Fibroblast of upper back skin (primary cell): ENCODE data around the gene FOCAD.

Source experiments
- DNase-seq: peaks from one replicate; pipeline ENCODE4 v3.0.0-alpha.2; 2013

Gene FOCAD

DNA sequence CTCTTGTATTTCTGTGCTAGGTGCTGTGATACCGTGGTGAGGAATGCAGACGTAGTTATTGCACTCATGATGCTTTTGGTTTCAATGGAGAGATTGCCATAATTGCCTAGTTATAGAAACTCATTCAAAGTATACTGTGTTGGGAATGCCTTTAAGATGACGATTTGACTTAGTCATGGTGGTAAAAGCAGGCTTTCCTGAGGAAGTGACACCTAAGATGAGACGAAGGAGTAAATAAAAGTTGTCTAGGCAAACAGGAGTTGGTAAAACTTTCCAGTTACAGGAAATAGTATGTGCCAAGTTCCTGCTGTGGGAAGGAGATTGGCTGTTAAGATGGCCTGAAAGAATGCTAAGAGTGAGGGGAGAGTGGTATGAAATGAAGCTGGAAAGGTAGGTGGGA is 48.1 kb downstream of the FOCAD start:
- peak; percentile 36 for DNase-seq

DNA sequence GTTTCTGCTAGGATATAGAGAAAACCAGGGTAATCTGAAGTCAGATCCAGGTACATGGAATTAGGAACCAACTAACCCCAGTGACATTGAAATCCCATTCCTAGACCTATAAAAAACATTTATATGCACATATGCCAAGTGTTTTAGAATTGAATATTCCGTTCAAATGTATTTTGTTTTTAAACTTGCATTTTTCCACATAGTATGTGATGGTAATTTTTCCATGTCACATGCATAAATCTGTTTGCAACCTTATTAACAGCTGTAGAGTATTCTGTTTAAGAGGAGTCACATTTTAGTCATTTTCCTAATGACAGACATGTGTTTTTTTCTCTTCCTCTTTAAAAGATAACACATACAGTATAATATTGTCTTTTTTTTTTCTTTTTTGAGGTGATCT is 50.2 kb downstream of the FOCAD start:
- DNase-seq = no peak

DNA sequence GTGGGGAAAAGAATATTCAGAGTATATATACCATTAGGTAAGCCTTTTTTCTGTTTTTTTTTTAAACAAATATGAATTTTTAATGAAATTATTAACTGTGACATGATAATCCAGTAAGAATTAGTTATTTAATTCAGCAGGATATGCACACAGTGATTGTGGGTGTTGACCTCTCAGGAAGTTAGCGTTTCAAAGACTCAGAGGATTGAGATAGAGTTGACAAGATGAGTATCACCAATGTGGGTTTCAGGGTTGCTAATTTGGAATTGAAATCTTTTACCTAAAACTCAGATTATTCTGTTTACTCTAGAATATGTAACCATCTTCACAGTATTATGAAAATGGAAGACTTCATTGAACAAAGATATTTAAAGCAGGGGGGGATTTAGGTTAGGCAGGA is 56.2 kb downstream of the FOCAD start:
- DNase-seq = no peak

DNA sequence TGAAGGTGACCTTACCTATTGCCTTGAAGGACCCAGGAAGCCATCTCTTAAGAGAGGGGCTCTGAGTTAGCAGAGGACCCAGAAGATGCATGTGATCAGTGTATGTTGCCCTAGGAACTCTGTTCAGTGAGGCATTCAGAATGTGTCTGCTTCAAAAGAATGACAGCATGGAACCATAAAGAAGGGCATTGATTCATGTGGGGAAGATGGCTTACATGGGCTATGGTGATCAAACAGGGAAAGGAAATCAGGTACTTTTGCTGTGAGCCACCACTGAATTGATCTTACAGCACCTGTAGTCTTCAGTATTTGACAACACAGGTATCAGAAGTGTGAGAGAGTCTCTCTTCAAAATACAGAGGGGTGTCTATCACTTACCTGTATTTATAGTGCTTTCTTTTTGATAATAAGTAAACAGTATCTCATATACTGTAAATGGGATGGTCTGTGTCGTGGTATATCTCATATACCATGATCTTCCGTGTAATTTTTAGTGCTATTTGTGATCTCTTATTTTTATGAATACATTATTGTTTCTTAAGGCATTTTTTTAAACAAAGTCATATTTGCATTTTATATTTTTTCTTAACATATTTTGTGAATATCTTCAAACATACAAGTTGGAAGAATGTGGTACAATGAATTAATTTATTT is 57.0 kb downstream of the FOCAD start:
- no peak for DNase-seq

DNA sequence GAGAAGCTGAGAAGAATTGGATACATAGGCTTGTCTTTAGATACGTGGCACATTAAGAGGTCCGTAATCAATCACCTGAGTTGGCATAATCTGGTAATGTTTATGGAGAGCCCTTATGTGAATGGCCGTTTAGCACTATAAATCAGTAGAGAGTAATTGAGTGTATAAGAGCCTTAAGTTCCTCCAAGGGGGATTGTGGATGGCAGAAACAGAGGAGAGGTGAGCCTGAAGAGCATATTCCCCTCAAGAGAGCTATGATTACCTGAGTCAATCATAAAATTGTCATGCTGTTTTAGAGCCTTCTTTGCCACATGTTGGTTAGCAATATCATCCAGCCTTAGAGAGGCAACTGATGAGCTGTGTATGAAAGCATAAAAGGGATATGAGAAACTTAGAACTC is 58.8 kb downstream of the FOCAD start:
- DNase-seq = no peak

DNA sequence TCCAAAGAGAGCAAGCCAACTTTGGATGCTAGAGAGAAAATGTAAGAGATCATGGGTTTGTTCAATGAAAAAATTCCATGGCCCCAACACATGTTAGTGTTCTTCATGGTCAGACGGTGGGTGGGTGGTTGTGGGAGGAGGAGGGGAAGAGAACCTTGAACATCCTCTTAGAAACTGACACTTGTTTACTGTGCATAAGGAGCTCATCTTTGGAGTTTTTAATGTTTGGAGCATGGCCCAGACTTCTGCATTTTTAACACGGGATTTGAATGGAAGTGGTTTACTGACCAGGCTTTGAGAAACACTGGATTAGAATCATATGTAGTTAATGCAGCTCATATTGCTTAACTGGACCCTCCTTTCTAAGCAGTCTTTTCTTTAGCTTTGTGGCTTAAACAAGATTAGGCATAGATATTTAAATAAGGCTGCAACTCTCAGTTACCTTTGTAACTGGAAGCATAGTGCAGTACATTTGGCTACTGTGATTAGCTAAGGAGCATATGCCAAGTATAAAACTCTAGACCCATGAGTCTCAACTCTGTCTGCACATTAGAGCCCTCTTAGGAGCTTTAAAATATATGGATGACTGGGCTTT is 60.1 kb downstream of the FOCAD start:
- DNase-seq = no peak

DNA sequence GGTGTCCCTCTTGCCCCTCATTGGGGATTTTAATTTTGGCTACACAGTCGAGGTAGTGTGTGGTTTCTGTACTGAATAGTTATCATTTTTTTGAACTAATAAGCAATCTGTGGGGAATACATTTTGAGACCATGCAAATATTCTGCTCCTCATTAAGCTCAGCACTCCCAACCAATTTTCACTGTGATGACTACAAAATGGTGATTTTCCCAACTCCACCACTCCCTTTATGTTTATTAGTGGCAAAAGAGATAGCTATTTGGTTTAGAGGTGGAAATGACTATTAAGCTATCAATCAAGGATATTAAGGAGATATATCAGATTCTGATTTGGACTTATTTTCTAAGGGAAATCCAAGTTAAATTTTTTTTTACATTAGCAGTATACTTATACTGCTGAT is 62.9 kb downstream of the FOCAD start:
- peak; percentile 7 for DNase-seq

DNA sequence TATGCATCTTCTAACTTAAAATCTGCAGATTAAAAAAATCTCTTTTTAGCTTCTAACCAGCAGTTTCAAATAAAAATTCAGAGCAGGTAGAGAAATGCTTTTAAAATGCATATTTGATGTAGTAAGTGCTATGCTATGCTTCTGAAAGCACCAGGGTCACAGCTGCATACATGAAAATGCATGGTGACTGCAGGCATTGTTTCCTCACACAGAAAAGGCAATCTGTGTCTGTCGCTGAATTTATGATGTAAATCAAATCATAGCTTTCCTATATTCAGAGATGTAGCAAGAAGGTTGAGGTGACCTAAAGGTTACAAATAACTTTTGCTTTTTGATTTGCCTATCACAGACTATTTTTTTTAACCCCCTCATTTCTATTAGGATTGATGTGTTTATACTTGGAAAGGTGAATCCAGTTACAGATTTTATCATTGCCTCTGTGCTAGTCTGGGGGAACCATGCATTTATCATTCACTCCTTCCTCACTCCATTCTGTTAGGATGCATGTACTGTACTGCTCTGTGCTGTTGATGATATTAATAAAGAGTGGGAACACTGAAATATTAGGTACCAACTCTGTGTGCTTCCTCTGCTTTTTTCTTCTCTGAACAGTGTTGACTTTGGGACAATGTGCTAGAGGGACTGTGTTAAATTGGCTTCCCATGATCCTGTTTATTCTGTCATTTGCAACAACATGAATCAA is 65.6 kb downstream of the FOCAD start:
- DNase-seq = no peak

DNA sequence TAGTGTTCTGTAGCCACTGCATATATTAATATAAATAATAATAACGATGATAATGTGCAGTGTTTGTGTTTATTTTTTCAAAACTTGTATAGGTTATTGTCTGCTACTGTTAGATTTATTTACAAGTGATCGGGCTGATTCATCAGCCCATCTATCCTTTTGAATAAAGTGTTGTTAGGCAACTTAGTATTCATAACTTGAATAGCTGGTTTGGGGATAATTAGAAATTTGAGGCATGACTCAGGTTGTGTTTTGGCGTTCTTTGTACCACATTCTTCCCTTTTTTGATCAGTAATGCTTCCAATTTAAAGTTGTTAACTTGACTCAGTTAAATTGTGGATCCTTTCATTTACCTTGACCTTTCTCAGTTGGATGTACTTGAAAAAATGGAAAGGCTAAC is 69.7 kb downstream of the FOCAD start:
- DNase-seq = peak; percentile 19

DNA sequence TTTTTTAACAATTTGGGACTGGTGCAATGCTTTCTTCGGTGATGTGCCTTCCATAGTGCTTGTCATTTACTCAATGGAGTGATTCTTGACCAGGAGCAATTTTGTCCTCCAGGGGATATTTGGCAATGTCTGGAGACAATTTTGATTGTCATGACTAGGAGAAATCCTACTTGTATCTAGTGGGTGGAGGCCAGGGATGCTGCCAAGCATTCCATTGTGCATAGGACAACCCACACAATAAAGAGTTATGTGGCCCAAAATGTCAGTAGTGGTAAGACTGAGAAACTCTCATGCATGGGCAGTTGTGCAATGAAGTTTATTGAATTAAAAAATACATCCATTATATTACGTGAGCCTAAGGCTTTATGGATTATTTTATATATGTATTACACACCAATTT is 70.5 kb downstream of the FOCAD start:
- DNase-seq = peak; percentile 37

DNA sequence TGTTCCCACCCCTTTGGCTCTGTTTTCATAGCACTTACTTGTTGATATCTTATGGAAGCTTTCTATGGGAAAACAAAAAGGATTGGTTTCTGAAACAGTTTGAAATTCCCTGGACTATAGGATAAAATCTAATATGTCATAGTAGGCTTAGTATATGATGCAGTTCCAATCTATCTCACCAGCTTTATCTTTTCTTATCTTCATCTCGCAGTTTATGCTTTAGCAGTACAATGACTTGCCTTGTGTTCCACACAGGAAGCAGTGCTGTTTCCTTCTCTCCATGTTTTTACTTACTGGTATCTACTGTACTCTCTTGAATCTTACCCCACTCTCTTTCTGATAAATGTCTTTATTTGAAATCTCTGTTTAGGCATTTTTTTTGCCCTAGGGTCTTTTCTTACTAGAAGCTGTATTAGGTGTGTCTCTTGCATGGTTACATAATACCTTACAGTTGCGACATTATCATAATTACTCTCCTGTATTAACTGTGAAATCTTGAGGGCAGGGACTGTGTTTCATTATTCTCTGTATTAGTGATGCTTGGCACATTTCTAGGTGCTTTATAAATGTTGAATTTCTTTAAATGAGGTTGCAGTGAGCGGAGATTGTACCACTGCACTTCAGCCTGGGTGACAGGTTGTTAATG is 76.3 kb downstream of the FOCAD start:
- no peak for DNase-seq

DNA sequence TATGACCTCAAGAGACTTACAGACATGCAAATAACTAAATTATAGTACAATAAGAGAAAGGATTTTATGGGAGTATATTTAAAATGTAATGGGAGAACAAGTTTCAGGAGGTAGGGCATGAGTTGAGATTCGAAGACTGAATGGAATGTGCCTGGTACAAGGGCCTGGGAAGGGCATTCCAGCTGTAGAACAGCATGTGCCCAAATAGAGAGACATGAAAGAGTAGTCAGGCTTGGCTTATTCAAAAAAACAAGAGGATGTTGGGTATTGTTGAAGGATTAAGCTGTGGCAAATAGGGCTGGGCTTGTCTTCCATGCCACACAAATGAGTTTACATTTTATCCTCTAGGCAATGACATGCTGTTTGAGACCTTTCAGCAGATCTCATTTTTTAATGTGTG is 86.9 kb downstream of the FOCAD start:
- DNase-seq = no peak

DNA sequence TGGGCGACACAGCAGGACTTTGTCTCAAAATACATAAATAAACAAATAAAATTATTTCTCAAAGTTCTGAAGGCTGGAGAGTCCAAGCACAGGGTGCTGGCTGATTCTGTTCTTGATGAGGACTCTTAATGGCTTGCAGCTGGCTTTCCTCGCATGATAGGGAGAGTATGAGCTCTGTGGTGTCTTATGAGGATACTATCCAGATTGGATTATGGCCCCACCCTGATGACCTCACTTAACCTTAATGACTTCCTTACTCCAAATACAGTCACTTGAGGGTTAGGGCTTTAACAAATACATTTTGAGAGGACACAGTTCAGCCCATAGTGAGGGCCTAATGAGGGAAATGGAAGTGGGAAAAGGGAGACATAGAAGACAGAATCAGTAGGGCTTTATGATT is 87.7 kb downstream of the FOCAD start:
- no peak for DNase-seq

DNA sequence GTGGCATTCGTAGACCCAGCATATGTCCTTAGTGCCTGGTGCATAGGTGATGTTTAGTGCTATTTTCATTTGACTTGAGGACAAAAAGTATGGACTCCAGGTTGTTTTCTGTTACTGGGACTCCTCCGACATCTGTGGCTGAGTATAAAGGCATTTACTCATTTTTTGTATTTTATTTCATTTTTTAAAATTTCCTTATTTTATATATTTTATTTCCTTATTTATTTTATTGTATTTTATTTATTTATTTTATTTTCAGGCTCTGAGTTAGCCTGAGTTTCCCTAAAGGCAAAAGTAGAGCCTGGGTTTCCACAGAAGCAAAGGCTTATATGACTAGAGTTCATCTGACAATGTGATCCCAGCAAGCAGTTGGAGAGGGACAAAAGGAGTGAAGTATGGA is 91.6 kb downstream of the FOCAD start:
- no peak for DNase-seq

DNA sequence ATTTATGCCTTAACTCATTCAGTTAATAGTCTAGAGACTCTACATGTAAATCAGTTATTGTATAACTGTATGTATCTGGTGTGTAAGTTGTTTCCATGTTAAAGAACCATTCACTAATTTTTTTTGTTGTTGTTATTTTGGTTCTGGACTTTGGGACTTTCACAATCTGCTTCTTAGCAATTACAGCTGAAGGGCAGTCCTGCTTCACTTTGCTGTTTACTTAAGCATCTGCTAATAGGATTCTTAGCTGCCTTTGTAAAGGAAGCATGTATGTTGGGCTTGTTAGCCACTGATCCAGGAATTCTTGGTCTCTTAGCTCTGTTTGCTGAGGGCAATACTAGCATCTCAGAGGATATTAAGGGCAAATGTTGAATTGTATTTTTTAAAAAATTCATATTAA is 97.0 kb downstream of the FOCAD start:
- DNase-seq = no peak

DNA sequence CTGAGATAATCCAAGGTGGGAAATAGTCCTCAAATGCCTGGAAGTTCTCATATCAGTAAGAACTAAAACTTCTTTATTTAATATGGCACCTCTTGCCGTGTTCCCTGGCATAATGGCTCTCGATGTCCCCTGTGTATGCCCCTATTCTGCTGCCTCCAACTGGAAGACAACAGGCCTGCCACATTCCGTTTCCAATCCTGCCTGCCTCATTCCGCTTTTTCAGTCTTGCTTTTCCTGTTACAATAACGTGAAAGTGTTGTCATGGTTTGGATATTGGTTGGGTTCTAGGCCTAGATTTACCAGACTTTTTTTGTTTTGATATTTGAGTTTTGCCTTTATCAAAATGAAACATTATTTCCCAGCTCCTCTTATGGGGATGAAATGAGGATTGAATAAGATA is 98.2 kb downstream of the FOCAD start:
- no peak for DNase-seq

DNA sequence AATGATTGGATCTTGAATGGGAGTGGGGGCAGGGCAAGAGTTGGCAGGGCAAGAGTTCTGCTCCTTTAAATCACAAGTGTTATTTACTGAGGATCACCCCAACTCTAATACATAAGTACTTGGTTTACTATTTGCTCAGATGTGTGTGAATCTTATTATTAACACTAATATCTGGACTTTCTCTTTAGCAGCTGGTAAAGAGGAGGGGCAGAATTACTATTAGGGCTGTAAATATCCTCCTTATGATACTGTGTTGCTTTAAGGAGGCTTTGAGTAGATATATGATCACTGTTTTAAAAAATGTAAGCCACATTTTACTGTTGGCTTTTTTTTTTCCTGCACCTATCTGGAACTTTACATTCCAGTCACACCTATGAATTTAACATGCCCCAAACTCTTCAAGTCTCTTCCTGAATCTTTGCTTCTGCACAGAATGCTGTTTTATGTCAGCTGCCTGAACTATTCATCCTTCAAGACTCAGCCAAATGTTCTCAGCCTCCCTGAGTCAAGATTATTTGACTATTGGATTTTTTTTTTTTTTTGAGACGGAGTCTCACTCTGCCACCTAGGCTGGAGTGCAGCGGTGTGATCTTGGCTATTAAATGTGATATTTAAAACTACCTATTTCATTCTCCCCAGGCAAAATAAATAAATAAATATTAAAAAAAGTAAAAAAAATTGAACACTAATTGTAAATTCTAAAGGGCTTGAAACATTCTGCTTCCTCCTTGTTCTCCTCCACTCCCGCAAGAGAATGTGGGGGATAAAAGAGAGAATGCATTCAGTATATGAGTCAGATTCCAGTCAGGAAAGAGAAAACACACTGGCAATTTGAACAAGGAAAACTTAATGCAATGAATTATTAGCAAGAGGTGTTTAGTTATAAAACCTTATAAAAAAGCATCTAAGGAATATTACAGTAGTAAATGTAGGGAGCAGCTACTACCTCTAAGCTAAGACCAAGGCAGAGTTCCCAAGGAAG is 99.3 kb downstream of the FOCAD start:
- DNase-seq = no peak

DNA sequence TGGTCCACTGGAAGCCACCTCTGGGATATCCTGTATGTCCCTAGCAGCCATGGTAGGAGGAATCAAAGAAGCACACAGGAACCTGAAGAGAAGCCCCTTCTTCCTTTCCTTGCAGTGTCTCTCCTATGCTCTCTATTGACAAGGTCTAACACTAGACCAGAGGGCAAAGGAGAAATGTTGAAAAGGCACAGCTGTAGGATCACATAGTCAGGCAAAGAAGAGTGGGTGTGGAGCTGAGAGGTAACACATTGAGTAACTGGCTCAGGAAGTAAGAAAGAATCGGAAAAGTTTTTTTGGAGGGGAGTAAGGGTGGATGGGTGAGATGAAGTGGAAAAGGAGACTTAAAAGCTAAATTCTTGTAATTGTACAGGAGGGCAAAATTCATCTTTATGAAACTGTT is 100.1 kb downstream of the FOCAD start:
- DNase-seq = no peak

DNA sequence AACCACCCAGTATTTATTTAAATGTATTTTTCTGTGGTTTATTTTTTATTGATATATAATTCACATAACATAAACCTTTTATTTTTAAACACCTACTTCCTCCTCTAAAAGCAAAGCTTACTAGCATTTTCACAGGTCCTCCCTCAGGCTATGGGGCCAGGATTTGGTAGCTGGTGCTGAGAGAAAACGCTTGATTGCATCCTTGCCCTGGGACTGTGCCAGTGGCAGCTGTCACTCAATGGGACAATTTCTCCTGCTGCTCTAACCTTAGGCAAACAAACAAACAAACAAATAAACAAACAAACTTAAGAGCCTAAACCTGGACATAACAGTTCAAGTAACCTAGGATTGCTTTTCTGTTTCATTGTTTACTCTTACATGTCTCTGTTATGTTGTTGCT is 102.7 kb downstream of the FOCAD start:
- DNase-seq = no peak

DNA sequence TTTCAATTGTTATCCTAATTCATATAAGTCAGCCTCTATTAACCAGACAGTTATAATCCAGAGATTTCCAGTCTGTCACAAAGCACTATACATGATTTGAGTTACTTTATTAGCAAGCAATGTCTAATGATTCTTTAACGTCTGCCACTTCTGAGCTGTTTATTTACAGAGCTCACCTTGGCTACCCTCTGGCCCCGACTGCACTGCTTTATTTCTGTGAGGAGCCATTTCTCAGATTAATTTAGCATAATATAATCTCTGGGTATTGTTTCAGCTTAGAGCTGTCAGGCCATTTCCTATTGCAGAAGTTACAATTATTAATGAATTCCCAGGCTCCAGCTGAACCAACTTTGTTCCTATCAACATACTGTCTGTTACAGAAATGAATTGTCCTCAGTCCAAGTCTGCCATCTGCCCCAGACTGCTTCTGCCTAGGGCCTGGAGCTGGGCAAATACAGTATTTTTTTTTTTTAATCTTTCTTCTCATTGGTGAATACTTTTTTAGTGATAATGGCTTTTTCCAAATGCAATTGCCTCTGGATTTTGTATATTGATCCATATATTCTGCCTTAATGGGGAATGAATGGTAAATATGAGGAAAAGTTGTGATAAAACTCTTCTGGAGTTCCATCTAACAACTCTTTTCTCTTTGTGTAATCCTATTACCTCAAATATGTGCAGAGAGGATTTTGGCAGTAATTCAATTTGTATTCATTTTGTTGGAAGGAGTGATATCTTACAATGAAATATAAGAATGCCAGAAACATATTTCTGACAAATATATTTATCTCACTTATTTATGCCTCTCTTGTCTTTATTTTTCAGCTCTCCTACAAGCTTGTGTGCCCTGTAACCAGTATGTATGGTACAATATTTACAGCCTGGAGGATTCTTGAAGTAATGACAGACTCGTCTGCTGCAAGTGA is 104.7 kb downstream of the FOCAD start:
- peak; percentile 26 for DNase-seq

DNA sequence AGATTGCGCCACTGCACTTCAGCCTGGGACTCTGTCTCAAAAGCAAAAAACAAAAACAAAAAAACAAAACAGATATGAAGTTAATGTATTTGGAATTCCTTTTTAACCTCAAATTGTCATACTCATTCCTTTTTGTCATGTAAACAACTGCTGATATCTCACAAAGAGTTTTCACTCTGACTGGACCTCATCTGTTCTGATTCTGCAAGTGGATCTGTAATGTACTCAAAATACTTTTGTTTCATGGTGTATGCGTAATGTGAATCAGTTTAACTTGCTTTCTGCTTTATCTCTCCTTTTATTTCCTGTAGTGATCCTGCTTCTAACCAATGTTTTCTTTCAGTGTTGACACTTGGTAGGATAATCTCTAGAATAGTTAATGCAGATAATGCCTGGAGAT is 106.7 kb downstream of the FOCAD start:
- no peak for DNase-seq

DNA sequence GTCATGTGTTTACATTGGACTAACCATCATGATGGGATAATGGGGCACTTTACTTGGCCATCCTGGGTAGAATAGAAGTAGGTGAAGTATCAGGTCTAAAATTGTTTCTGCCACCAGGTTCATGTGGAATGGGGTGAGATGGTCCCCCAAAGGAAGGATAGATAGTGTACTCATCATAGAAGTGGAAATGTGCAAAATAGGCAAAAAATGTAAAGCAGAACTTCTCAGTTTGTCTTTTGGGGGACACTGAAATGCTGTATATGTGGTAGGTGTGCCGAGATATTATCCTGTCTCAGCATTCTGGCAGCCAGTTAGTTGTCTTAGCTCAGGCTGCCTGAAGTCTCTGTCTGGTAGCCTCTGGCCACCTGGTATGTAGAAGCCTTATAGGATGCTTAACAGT is 107.6 kb downstream of the FOCAD start:
- no peak for DNase-seq
